ENCODE measurements around the gene CBLN3. TPM values are rescaled to one million over a fixed set of nuclear protein-coding genes. Genes with fewer than 3 reads are reported as not detected.

CBLN3 gene
- total RNA-seq, 1 experiment from 2014 or later, result 2.0 TPM

DNA sequence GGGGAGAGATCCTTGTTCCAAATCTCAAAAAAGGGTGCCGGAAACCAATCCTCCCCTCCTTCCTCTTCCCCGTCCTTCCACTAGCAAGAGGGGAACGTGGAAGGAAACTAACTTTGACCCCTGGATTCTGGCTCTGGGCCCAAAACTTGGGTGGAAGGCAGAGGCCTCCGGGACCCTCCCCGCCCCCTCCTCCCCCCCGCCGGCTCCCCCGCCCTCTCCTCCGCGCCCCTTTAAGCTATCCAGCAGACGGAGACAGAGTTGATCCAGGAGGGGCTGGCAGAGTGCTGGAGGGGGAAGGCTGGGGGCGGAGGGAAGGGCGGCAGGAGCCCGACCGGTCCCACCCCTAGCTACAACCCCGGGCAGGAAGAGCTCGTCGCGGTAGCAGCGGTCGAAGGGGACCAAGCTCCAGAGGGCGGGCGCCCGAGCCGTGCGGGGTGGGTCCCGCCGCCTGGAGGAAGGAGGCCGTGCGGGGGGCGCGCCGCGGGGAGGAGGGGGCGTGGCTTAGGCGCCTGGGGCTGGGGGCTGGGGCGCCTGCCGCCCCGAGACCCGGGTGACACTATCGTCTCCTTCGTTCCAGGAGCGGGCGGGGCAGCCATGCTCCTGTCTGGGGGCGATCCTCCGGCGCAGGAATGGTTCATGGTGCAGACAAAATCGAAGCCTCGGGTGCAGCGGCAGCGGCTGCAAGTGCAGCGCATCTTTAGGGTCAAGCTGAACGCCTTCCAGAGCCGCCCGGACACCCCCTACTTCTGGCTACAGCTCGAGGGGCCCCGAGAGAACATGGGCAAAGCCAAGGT, 30.6 kb downstream of the CBLN3 start, which contains the start of gene NYNRIN:
Gene NYNRIN (plus strand): TSS at position 351 of the 794 bp plus-strand sequence. CDS start 244 bp downstream, at position 595.
- peaks cover 3 to 6% of the 10 kb centered on the region in 2 experiments; a peak in 1 of 4 replicates for H3K4me1 ChIP-seq (ENCODE audit: control insufficient read depth in 1 of 2, insufficient read depth in 2 of 2, low read length in 2 of 2)
- no peak for ATAC-seq
- no peaks in the 10 kb centered on the region for H3K9me2 ChIP-seq (ENCODE audit: insufficient read depth)
- H3K36me3 ChIP-seq (ENCODE audit: control insufficient read depth in 1 of 2, insufficient read depth in 2 of 2, low read length in 2 of 2), result no peaks in the 10 kb centered on the region
- no peaks in the 10 kb centered on the region for H4K20me1 ChIP-seq (ENCODE audit: insufficient read depth)
- no peaks in the 10 kb centered on the region for H3K9me3 ChIP-seq (ENCODE audit: control insufficient read depth in 1 of 2, insufficient read depth in 1 of 2, low read depth in 1 of 2, low read length in 2 of 2)
- H3K27ac ChIP-seq (ENCODE audit: low read depth, low read length), result no peak within 1 kb of the TSS
- no peak for TF ChIP-seq SRF (IDR thresholded peaks at IDR 0.05; ENCODE audit: low read depth)
- TF ChIP-seq ELF1 (IDR thresholded peaks at IDR 0.05; ENCODE audit: borderline replicate concordance, low read depth), result no peak
- no peak for TF ChIP-seq ZFX (IDR thresholded peaks at IDR 0.05)
- TF ChIP-seq CEBPB (IDR thresholded peaks at IDR 0.05; ENCODE audit: low read depth), result no peak
- TF ChIP-seq CBX3 (IDR thresholded peaks at IDR 0.05; ENCODE audit: low read depth), result no peak
- no peak for TF ChIP-seq YY1 (IDR thresholded peaks at IDR 0.05; ENCODE audit: extremely low read depth, insufficient replicate concordance, low read depth, low read length)
- TF ChIP-seq JUND (IDR thresholded peaks at IDR 0.05), result no peak
- TF ChIP-seq, protein P1, sequence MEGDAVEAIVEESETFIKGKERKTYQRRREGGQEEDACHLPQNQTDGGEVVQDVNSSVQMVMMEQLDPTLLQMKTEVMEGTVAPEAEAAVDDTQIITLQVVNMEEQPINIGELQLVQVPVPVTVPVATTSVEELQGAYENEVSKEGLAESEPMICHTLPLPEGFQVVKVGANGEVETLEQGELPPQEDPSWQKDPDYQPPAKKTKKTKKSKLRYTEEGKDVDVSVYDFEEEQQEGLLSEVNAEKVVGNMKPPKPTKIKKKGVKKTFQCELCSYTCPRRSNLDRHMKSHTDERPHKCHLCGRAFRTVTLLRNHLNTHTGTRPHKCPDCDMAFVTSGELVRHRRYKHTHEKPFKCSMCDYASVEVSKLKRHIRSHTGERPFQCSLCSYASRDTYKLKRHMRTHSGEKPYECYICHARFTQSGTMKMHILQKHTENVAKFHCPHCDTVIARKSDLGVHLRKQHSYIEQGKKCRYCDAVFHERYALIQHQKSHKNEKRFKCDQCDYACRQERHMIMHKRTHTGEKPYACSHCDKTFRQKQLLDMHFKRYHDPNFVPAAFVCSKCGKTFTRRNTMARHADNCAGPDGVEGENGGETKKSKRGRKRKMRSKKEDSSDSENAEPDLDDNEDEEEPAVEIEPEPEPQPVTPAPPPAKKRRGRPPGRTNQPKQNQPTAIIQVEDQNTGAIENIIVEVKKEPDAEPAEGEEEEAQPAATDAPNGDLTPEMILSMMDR (IDR thresholded peaks at IDR 0.05 in 2 of 3, conservative IDR thresholded peaks at IDR 0.05 in 1 of 3; ENCODE audit: borderline replicate concordance in 1 of 3, insufficient read depth in 1 of 3, low read depth in 2 of 3, low read length in 2 of 3), result no peak
- no peak for TF ChIP-seq POLR2A (IDR thresholded peaks at IDR 0.05; ENCODE audit: borderline replicate concordance, extremely low read depth, insufficient read depth, insufficient read length)
- TF ChIP-seq RAD21 (IDR thresholded peaks at IDR 0.05; ENCODE audit: low read depth), result no peak
- no peak for TF ChIP-seq EGR1 (IDR thresholded peaks at IDR 0.05; ENCODE audit: low read depth)
- TF ChIP-seq TCF7L2 (IDR thresholded peaks at IDR 0.05; ENCODE audit: borderline replicate concordance, extremely low read depth, insufficient read depth, insufficient read length), result no peak
- no peak within 1 kb of the TSS for H3K4me2 ChIP-seq (ENCODE audit: low read length)
- POLR2A ChIA-PET, result no interaction called here
- CTCF ChIA-PET, result no interaction called here
- no peak for DNase-seq (ENCODE audit: low read depth, low spot score)
- BruUV-seq (replicated peaks), result no TSS peak
- intact Hi-C loops (cut with micrococcal nuclease), result no loop called here
- H3K27me3 ChIP-seq (ENCODE audit: insufficient read depth, low read length), result no peaks in the 10 kb centered on the region
- no peak within 1 kb of the TSS for H3K4me3 ChIP-seq (replicated peaks in 1 of 2; ENCODE audit: low read depth in 1 of 2, low read length in 2 of 2)
- RAD21 ChIA-PET (ENCODE audit: low non-redundant PET in 1 of 2, low total read pairs in 2 of 2, uncharacterized antibody in 2 of 2, unreplicated experiment in 2 of 2), result no interaction called here
- no peak within 1 kb of the TSS for H2AFZ ChIP-seq (ENCODE audit: low read depth, low read length, poor library complexity, severe bottlenecking)
- no peak within 1 kb of the TSS for H3K9ac ChIP-seq (ENCODE audit: low read length)
- H3K79me2 ChIP-seq (ENCODE audit: insufficient read depth, low read length), result no peaks in the 10 kb centered on the region
